Lower leg skin (tissue), 3 donors: Measurements from ENCODE around the gene CASP2.

Experiments used
- POLR2A ChIP-seq, 2 donors: fragments of 450-650 bp; IDR thresholded peaks; one replicate each; pipeline ENCODE4 v1.6.1; 2016 to 2017; ENCODE audit warnings: antibody characterized with exemption in 2 of 2, mild to moderate bottlenecking in 1 of 2, moderate library complexity in 1 of 2
- TF ChIP-seq, protein P1 (sequence below), 3 donors: fragments of 450-650 bp; IDR thresholded peaks; one replicate each; pipeline ENCODE4 v1.5.1; 2016; ENCODE audit warnings: antibody characterized with exemption in 3 of 3, mild to moderate bottlenecking in 3 of 3, moderate library complexity in 2 of 3

DNA sequence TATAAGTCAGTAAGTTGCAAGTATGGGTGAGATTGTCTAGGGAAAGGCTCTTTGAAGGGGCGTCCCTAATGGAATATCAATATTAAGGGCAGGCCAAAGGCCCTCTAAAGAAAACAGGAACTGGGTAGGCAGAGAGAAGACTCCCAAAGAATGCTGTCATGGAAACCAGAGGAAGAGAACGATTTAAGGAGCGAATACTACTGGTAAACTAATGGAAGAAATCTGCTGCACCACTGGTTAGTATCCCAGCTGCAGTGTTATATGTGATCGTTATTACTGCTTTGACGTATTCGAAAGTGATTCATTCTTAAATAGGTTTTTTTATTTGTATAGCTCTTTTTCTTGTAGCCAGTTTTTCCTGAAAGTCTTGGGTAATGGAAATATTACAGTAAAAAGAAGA is 1.3 kb downstream of the CASP2 start:
- TF ChIP-seq, protein P1, sequence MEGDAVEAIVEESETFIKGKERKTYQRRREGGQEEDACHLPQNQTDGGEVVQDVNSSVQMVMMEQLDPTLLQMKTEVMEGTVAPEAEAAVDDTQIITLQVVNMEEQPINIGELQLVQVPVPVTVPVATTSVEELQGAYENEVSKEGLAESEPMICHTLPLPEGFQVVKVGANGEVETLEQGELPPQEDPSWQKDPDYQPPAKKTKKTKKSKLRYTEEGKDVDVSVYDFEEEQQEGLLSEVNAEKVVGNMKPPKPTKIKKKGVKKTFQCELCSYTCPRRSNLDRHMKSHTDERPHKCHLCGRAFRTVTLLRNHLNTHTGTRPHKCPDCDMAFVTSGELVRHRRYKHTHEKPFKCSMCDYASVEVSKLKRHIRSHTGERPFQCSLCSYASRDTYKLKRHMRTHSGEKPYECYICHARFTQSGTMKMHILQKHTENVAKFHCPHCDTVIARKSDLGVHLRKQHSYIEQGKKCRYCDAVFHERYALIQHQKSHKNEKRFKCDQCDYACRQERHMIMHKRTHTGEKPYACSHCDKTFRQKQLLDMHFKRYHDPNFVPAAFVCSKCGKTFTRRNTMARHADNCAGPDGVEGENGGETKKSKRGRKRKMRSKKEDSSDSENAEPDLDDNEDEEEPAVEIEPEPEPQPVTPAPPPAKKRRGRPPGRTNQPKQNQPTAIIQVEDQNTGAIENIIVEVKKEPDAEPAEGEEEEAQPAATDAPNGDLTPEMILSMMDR (IDR thresholded peaks at IDR 0.05): no peak
- no peak for TF ChIP-seq POLR2A (IDR thresholded peaks at IDR 0.05)
